Measurements from ENCODE around the gene COL9A2.

GRCh38 chr1:40252601-40253000 is 64.5 kb downstream of the COL9A2 start:
- no peak for TF ChIP-seq CTCF (IDR thresholded peaks at IDR 0.05)
- TF ChIP-seq POLR2A (IDR thresholded peaks at IDR 0.05): no peak

Measured in body of pancreas (tissue), 4 donors.